ENCODE measurements around the gene SEPSECS.

Gene SEPSECS

GRCh38 chr4:25110527-25111329 lies 49.5 kb downstream of the SEPSECS start:
- DNase-seq (ENCODE audit: low read depth in 2 of 2): no peak

- DNase-seq (ENCODE audit: low read depth in 2 of 2): no peak
Measured at GRCh38 chr4:25109511-25109910, 50.7 kb downstream of the SEPSECS start.

GRCh38 chr4:25108556-25108955 lies 51.7 kb downstream of the SEPSECS start:
- no peak for DNase-seq (ENCODE audit: low read depth in 2 of 2)

GRCh38 chr4:25107827-25108516 lies 52.3 kb downstream of the SEPSECS start:
- DNase-seq (ENCODE audit: low read depth in 2 of 2): no peak

GRCh38 chr4:25106363-25107151 lies 53.7 kb downstream of the SEPSECS start:
- no peak for DNase-seq (ENCODE audit: low read depth in 2 of 2)

GRCh38 chr4:25104591-25104990 lies 55.7 kb downstream of the SEPSECS start:
- DNase-seq (ENCODE audit: low read depth in 2 of 2): no peak

GRCh38 chr4:25103418-25103817 lies 56.8 kb downstream of the SEPSECS start:
- no peak for DNase-seq (ENCODE audit: low read depth in 2 of 2)

- no peak for DNase-seq (ENCODE audit: low read depth in 2 of 2)
Measured at GRCh38 chr4:25101836-25102235, 58.4 kb downstream of the SEPSECS start.

GRCh38 chr4:25100710-25101109 lies 59.5 kb downstream of the SEPSECS start:
- DNase-seq (ENCODE audit: low read depth in 2 of 2): no peak

GRCh38 chr4:25100021-25100555 lies 60.2 kb downstream of the SEPSECS start:
- DNase-seq (ENCODE audit: low read depth in 2 of 2): no peak

GRCh38 chr4:25098964-25099891 lies 61.0 kb downstream of the SEPSECS start:
- DNase-seq (ENCODE audit: low read depth in 2 of 2): no peak

GRCh38 chr4:25096981-25097443 lies 63.2 kb downstream of the SEPSECS start:
- DNase-seq (ENCODE audit: low read depth in 2 of 2): no peak

- no peak for DNase-seq (ENCODE audit: low read depth in 2 of 2)
Measured at GRCh38 chr4:25096251-25096980, 63.8 kb downstream of the SEPSECS start.

- no peak for DNase-seq (ENCODE audit: low read depth in 2 of 2)
Measured at GRCh38 chr4:25095837-25096236, 64.4 kb downstream of the SEPSECS start.

- no peak for DNase-seq (ENCODE audit: low read depth in 2 of 2)
Measured at GRCh38 chr4:25092139-25092538, 68.1 kb downstream of the SEPSECS start.

GRCh38 chr4:25090516-25090915 lies 69.7 kb downstream of the SEPSECS start:
- DNase-seq (ENCODE audit: low read depth in 2 of 2): no peak

- DNase-seq (ENCODE audit: low read depth in 2 of 2): no peak
Measured at GRCh38 chr4:25089051-25089763, 71.0 kb downstream of the SEPSECS start.

- peak in 1 of 2 donors; percentile 0 for DNase-seq (ENCODE audit: low read depth in 2 of 2)
Measured at GRCh38 chr4:25088093-25088952, 71.9 kb downstream of the SEPSECS start.

- no peak for DNase-seq (ENCODE audit: low read depth in 2 of 2)
Measured at GRCh38 chr4:25085671-25086070, 74.6 kb downstream of the SEPSECS start.
